H1 (cell line): ENCODE measurements around the gene SMIM1. TPM values are rescaled to one million over a fixed set of nuclear protein-coding genes. Genes with fewer than 3 reads are reported as not detected.

Experiments
- ASH2L ChIP-seq: fragments of 200-600, 300-600 bp; sonication (generic); IDR thresholded peaks from one replicate; pipeline ENCODE4 v1.7.1; 2017; ENCODE audit warnings: low read length
- ATF3 ChIP-seq: IDR thresholded peaks from 2 replicates; pipeline ENCODE4 v1.6.1; 2011; ENCODE audit warnings: low read depth, mild to moderate bottlenecking, low read length; ENCODE audit not compliant: insufficient read depth
- BACH1 ChIP-seq: IDR thresholded peaks from 2 replicates; pipeline ENCODE4 v1.6.1; 2012; ENCODE audit warnings: low read length, improper control_type of control experiment
- CBX5 ChIP-seq: fragments of 300-800, 300-1000 bp; sonication (generic); IDR thresholded peaks from 2 replicates; pipeline ENCODE4 v1.7.1; 2016; ENCODE audit warnings: antibody characterized with exemption, low read length, low read depth
- CBX8 ChIP-seq: fragments of 300-800, 300-1000 bp; sonication (generic); IDR thresholded peaks from 2 replicates; pipeline ENCODE4 v1.7.1; 2016; ENCODE audit warnings: low read depth, low read length, borderline replicate concordance
- CEBPB ChIP-seq: IDR thresholded peaks from 2 replicates; pipeline ENCODE4 v1.6.1; 2012; ENCODE audit warnings: low read depth, low read length
- CHD1 ChIP-seq: IDR thresholded peaks from 2 replicates; pipeline ENCODE4 v1.6.1; 2012; ENCODE audit warnings: low read depth, low read length, improper control_type of control experiment
- CTCF ChIP-seq, 3 experiments: IDR thresholded peaks; 1 replicate in 2 of 3; 2 replicates in 1 of 3; pipeline versions ENCODE4 v1.5.1 to v1.6.1; 2011; ENCODE audit warnings: low read length in 3 of 3, mild to moderate bottlenecking in 3 of 3, inconsistent platforms in 2 of 3, low read depth in 1 of 3, moderate library complexity in 1 of 3; ENCODE audit not compliant: insufficient read depth in 1 of 3; ENCODE audit errors: control extremely low read depth in 1 of 3
- EZH2 ChIP-seq: fragments of 200-600 bp; sonication (generic); IDR thresholded peaks from 2 replicates; pipeline ENCODE4 v1.7.1; 2012; ENCODE audit warnings: low read depth, mild to moderate bottlenecking, moderate library complexity, low read length, inconsistent platforms; ENCODE audit not compliant: severe bottlenecking
- GABPA ChIP-seq: IDR thresholded peaks from 2 replicates; pipeline ENCODE4 v1.6.1; 2011; ENCODE audit warnings: mild to moderate bottlenecking, low read length, moderate library complexity, borderline replicate concordance; ENCODE audit not compliant: insufficient read depth
- GTF2F1 ChIP-seq: IDR thresholded peaks from 2 replicates; pipeline ENCODE4 v1.6.1; 2012; ENCODE audit warnings: low read depth, low read length, improper control_type of control experiment, borderline replicate concordance
- KDM4A ChIP-seq: IDR thresholded peaks from one replicate; pipeline ENCODE4 v1.7.1; 2012; ENCODE audit warnings: low read depth, mild to moderate bottlenecking, moderate library complexity, low read length, inconsistent platforms; ENCODE audit not compliant: severe bottlenecking
- NRF1 ChIP-seq: IDR thresholded peaks from 2 replicates; pipeline ENCODE4 v1.6.1; 2011; ENCODE audit warnings: mild to moderate bottlenecking, low read depth, low read length, improper control_type of control experiment
- PHF8 ChIP-seq: fragments of 200-600 bp; sonication (generic); conservative IDR thresholded peaks from 2 replicates; pipeline ENCODE4 v1.7.1; 2012; ENCODE audit warnings: low read depth, mild to moderate bottlenecking, inconsistent platforms, low read length, moderate library complexity
- SAP30 ChIP-seq: fragments of 300-600 bp; sonication (generic); IDR thresholded peaks from 2 replicates; pipeline ENCODE4 v1.7.1; 2012; ENCODE audit warnings: low read length, moderate library complexity, mild to moderate bottlenecking, inconsistent platforms; ENCODE audit not compliant: insufficient read depth, insufficient replicate concordance
- SIN3A ChIP-seq, 2 experiments: IDR thresholded peaks in 1 of 2; conservative IDR thresholded peaks in 1 of 2; 2 replicates each; pipeline ENCODE4 v1.6.1; 2011 to 2012; ENCODE audit warnings: low read length in 2 of 2, improper control_type of control experiment in 1 of 2, low read depth in 1 of 2, mild to moderate bottlenecking in 1 of 2
- SUZ12 ChIP-seq: fragments of 200-600 bp; sonication (generic); IDR thresholded peaks from 2 replicates; pipeline ENCODE4 v1.6.1; 2012; ENCODE audit warnings: mild to moderate bottlenecking, inconsistent platforms, low read length, moderate library complexity, mixed read lengths
- TAF7 ChIP-seq: optimal IDR thresholded peaks from 2 replicates; pipeline ENCODE3; 2011; ENCODE audit warnings: low read depth, mild to moderate bottlenecking, inconsistent platforms, low read length, moderate library complexity, borderline replicate concordance
- YY1 ChIP-seq: IDR thresholded peaks from 2 replicates; pipeline ENCODE4 v1.6.1; 2011; ENCODE audit warnings: low read depth, mild to moderate bottlenecking, low read length
- polyA plus RNA-seq, 7 experiments: library from polyadenylated mRNA; depleted of rRNA in 3 of 7; stranded (reverse) in 5 of 7; unstranded in 2 of 7; fragments of >200 nt in 5 of 7; fragments of 200-250 nt in 2 of 7; gene quantifications; 1 replicate in 5 of 7; 2 replicates in 1 of 7; 4 replicates in 1 of 7; pipeline versions ENCODE4 v1.2.1 to v1.2.3, GENCODE V29; 2011 to 2013; ENCODE audit warnings: missing spikeins in 2 of 7, mixed read lengths in 2 of 7
- total RNA-seq: library from RNA; stranded (reverse); fragmentation: NEBNext Ultra II Directional; extraction: Animal tissue kit (Norgen Biotek cat#: 25700); gene quantifications from 2 replicates; pipeline ENCODE4 v1.2.1, GENCODE V29; 2021
- TF ChIP-seq, protein P1 (sequence below): IDR thresholded peaks from 2 replicates; pipeline ENCODE4 v1.6.1; 2012; ENCODE audit warnings: inconsistent platforms

SMIM1 gene
- total and polyA plus RNA-seq, 2 of the 8 experiments (the other 6 are each of a cell fraction or from before 2014, with no cell fraction given), result 7.7 to 9.7 TPM

- TF ChIP-seq BACH1, result no peak
- no peak for TF ChIP-seq YY1
- TF ChIP-seq TAF7, result peak; percentile 37
- peak; percentile 79 for TF ChIP-seq PHF8
- TF ChIP-seq ATF3, result no peak
- TF ChIP-seq, protein P1, sequence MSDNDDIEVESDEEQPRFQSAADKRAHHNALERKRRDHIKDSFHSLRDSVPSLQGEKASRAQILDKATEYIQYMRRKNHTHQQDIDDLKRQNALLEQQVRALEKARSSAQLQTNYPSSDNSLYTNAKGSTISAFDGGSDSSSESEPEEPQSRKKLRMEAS, result no peak; the same call in 1 of the 2 replicates
- TF ChIP-seq CBX5, result no peak
- no peak for TF ChIP-seq GTF2F1
- 0 out of 4 replicates have a peak, but pooled peaks of 1 of the 2 experiments have one; percentile 26 for TF ChIP-seq SIN3A (conservative IDR thresholded peaks at IDR 0.05 in 1 of 2, IDR thresholded peaks at IDR 0.05 in 1 of 2; ENCODE audit: low read depth in 1 of 2, low read length in 2 of 2)
- TF ChIP-seq CHD1, result no peak
- no peak for TF ChIP-seq SAP30
- no peak for TF ChIP-seq SUZ12
- TF ChIP-seq CBX8, result no peak
- TF ChIP-seq ASH2L, result peak; percentile 45
- no peak for TF ChIP-seq CEBPB
- peak; percentile 82 for TF ChIP-seq KDM4A
- 0 out of 2 replicates have a peak, but pooled peaks have one; percentile 11 for TF ChIP-seq NRF1
- TF ChIP-seq CTCF (IDR thresholded peaks at IDR 0.05; ENCODE audit: control extremely low read depth in 1 of 3, insufficient read depth in 1 of 3, low read depth in 1 of 3, low read length in 3 of 3), result 0 out of 4 replicates have a peak, but pooled peaks of 1 of the 3 experiments have one; percentile 11
- peak; percentile 88 for TF ChIP-seq GABPA
- TF ChIP-seq EZH2, result no peak
These were observed 25.6 kb upstream of the SMIM1 start (continued) for GRCh38 chr1:3746830-3747521.
